HepG2 (cell line): ENCODE measurements around the gene ENSA. TPM values are rescaled to one million over a fixed set of nuclear protein-coding genes. Genes with fewer than 3 reads are reported as not detected.

ENCODE experiments used
- ADNP ChIP-seq: sonication (generic); formaldehyde crosslinking; IDR thresholded peaks from 2 replicates; pipeline ENCODE4 v1.4.0; 2020; ENCODE audit warnings: missing genetic modification reagents
- ARID3A ChIP-seq: IDR thresholded peaks from 2 replicates; pipeline ENCODE4 v1.6.1; 2012; ENCODE audit warnings: low read depth, low read length, improper control_type of control experiment
- ARNTL ChIP-seq: sonication (generic); formaldehyde crosslinking; IDR thresholded peaks from 2 replicates; pipeline ENCODE4 v1.4.0; 2020; ENCODE audit warnings: mild to moderate bottlenecking, missing genetic modification reagents
- CEBPB ChIP-seq: IDR thresholded peaks from 2 replicates; pipeline ENCODE4 v1.6.1; 2011; ENCODE audit warnings: low read depth, low read length, improper control_type of control experiment, borderline replicate concordance
- HHEX ChIP-seq: IDR thresholded peaks from 2 replicates; pipeline ENCODE4 v1.6.1; 2016; ENCODE audit warnings: control low read depth
- HMGXB3 ChIP-seq: sonication (generic); formaldehyde crosslinking; IDR thresholded peaks from 2 replicates; pipeline ENCODE4 v1.4.0; 2020; ENCODE audit warnings: missing genetic modification reagents, borderline replicate concordance
- KMT2B ChIP-seq: IDR thresholded peaks from 2 replicates; pipeline ENCODE4 v1.6.1; 2016; ENCODE audit warnings: missing genetic modification reagents, missing compliant biosample characterization
- MIER3 ChIP-seq: IDR thresholded peaks from 2 replicates; pipeline ENCODE4 v1.6.1; 2016; ENCODE audit warnings: missing compliant biosample characterization, borderline replicate concordance
- NCOR1 ChIP-seq: fragments of 200-600 bp; sonication (generic); IDR thresholded peaks from 2 replicates; pipeline ENCODE4 v1.7.0; 2017; ENCODE audit warnings: antibody characterized with exemption, low read length, borderline replicate concordance
- NONO ChIP-seq, 2 experiments: fragments of 450-650 bp in 1 of 2; sonication (generic) in 1 of 2; formaldehyde crosslinking in 1 of 2; IDR thresholded peaks in 1 of 2; conservative IDR thresholded peaks in 1 of 2; 2 replicates each; pipeline versions ENCODE4 v1.6.1 to v1.8.0; 2017 to 2022; ENCODE audit warnings: mild to moderate bottlenecking in 1 of 2, missing genetic modification reagents in 1 of 2, moderate library complexity in 1 of 2
- THAP9 ChIP-seq: sonication (generic); formaldehyde crosslinking; IDR thresholded peaks from 2 replicates; pipeline ENCODE4; 2020; ENCODE audit warnings: missing genetic modification reagents, mild to moderate bottlenecking, borderline replicate concordance
- ZBTB3 ChIP-seq: sonication (generic); formaldehyde crosslinking; IDR thresholded peaks from 2 replicates; pipeline ENCODE4 v1.4.0; 2020; ENCODE audit warnings: low read depth, mild to moderate bottlenecking, moderate library complexity, missing genetic modification reagents, borderline replicate concordance
- ZNF343 ChIP-seq: sonication (generic); formaldehyde crosslinking; IDR thresholded peaks from 2 replicates; pipeline ENCODE4 v1.4.0; 2020; ENCODE audit warnings: mild to moderate bottlenecking, missing genetic modification reagents
- ZNF564 ChIP-seq: sonication (generic); formaldehyde crosslinking; IDR thresholded peaks from 2 replicates; pipeline ENCODE4 v1.8.1; 2023; ENCODE audit warnings: mild to moderate bottlenecking, missing genetic modification reagents
- ZNF660 ChIP-seq: sonication (generic); formaldehyde crosslinking; IDR thresholded peaks from 2 replicates; pipeline ENCODE4 v1.5.1; 2020; ENCODE audit warnings: mild to moderate bottlenecking, low read depth, missing genetic modification reagents, borderline replicate concordance
- ZNF746 ChIP-seq: sonication (generic); formaldehyde crosslinking; IDR thresholded peaks from 2 replicates; pipeline ENCODE4 v1.8.0; 2022; ENCODE audit warnings: mild to moderate bottlenecking, missing genetic modification reagents
- polyA plus RNA-seq, 8 experiments: library from polyadenylated mRNA; depleted of rRNA in 3 of 8; stranded (reverse) in 7 of 8; unstranded in 1 of 8; fragments of >200 nt; fragmentation: Illumina TruSeq in 4 of 8; extraction: Trizol in 4 of 8; gene quantifications; 2 replicates each; pipeline versions ENCODE4 v1.2.1 to v1.2.3, GENCODE V29; 2011 to 2016; ENCODE audit warnings: low read depth in 4 of 8, missing spikeins in 1 of 8, mixed read lengths in 1 of 8; ENCODE audit not compliant: insufficient read depth in 1 of 8
- total RNA-seq, 5 experiments: library from RNA; depleted of rRNA; stranded (reverse); fragments of >200 nt; fragmentation: Illumina TruSeq; extraction: Trizol; gene quantifications; 2 replicates each; pipeline ENCODE4 v1.2.3, GENCODE V29; 2016; ENCODE audit warnings: low read depth in 1 of 5

ENSA gene
- total and polyA plus RNA-seq, 2 of the 13 experiments (the other 11 are each of a cell fraction or from before 2014, with no cell fraction given), result 54.5 to 111 TPM

GRCh38 chr1:150629115-150629928, at the start of gene ENSA (continued):
- peak; percentile 93 for TF ChIP-seq THAP9
- no peak for TF ChIP-seq NONO (IDR thresholded peaks at IDR 0.05)
- 0 out of 2 replicates have a peak, but pooled peaks have one; percentile 17 for TF ChIP-seq NONO (CRISPR knock-in tag; conservative IDR thresholded peaks at IDR 0.05)
- TF ChIP-seq ADNP (CRISPR knock-in tag), result no peak
- TF ChIP-seq HHEX, result no peak
- TF ChIP-seq HMGXB3 (CRISPR knock-in tag), result peak; percentile 3
- TF ChIP-seq ZNF746 (CRISPR knock-in tag), result 0 out of 2 replicates have a peak, but pooled peaks have one; percentile 29
- TF ChIP-seq ARID3A, result no peak
- peak; percentile 72; the same call in 1 of the 2 replicates for TF ChIP-seq ZBTB3 (CRISPR knock-in tag)
- TF ChIP-seq ZNF343 (CRISPR knock-in tag), result no peak
- TF ChIP-seq ZNF660 (CRISPR knock-in tag), result no peak
- peak; percentile 82; the same call in 1 of the 2 replicates for TF ChIP-seq CEBPB
- peak; percentile 26; the same call in 1 of the 2 replicates for TF ChIP-seq MIER3 (CRISPR knock-in tag)
- TF ChIP-seq ZNF564 (CRISPR knock-in tag), result no peak
- TF ChIP-seq KMT2B (CRISPR knock-in tag), result peak; percentile 74
- TF ChIP-seq ARNTL, result peak; percentile 77
- peak; percentile 31; the same call in 1 of the 2 replicates for TF ChIP-seq NCOR1
